Left ventricle myocardium superior (tissue), 1 donor: ENCODE data around the gene SLC16A12. TPM values are rescaled to one million over a fixed set of nuclear protein-coding genes. Genes with fewer than 3 reads are reported as not detected.

ENCODE experiments used
- ATAC-seq: fragments of 200-7000 bp; cut with Tn5 transposase; one replicate; pipeline ENCODE4 v1.9.1; 2020; ENCODE audit warnings: mild to moderate bottlenecking, moderate library complexity
- DNase-seq: peaks from one replicate; pipeline ENCODE4 v3.0.0-alpha.2; 2020
- intact Hi-C: fragments of 100-400 bp; cut with micrococcal nuclease; formaldehyde crosslinking; loops from one replicate; pipeline ENCODE4 v1.11.0; 2022
- long read RNA-seq: library from polyadenylated mRNA; unstranded; transcript quantifications from one replicate; pipeline ENCODE4 v2.0.0, GENCODE V29; 2021
- total RNA-seq: library from RNA; stranded (reverse); fragmentation: NEBNext Ultra II Directional; extraction: Animal tissue kit (Norgen Biotek cat#: 25700); gene quantifications from one replicate; pipeline ENCODE4 v1.2.1, GENCODE V29; 2021
- donor health status: DM: no; HTN: yes; CAD: no; lungs with severe emphysema.

SLC16A12 gene
- 1.1 TPM for total RNA-seq
- long read RNA-seq, partial matches to known transcripts = 2 of 4 reads
- long read RNA-seq, other reads (novel, unspliced or antisense) = 2 of 4 reads

GRCh38 chr10:89535171-89536012, at the start of gene SLC16A12:
Gene SLC16A12 (minus strand): TSS chr10:89535594. CDS start chr10:89462578, 73,016 bp downstream.
- intact Hi-C loops = no loop called here
- DNase-seq = peak; percentile 62
- peak; percentile 88 for ATAC-seq

DNA sequence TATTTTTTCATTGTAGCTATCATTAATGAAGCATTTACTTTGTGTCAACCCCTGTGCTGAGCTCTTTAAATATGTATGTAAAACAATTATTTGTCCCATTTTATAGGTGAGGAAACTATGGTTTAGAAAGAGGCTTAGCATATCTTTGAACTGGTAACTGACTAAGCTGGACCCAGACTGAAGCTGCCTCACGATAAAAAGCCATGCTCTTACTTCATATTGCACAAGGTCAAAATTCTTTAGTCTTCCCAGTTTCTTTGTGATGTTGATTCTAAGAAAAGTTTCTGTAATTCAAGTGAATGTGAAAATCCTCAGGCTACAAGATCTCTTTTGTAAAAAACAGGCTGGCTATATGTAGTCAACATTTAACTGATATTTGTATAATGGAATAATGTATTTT, 46.6 kb upstream of the SLC16A12 start:
- DNase-seq (no peak), ATAC-seq (no peak)
- intact Hi-C loops = no loop called here

- intact Hi-C loops = no loop called here
- DNase-seq = no peak
- ATAC-seq = no peak
These were observed 44.8 kb upstream of the SLC16A12 start for GRCh38 chr10:89580243-89580642.

- intact Hi-C loops = no loop called here
- ATAC-seq (no peak), DNase-seq (no peak)
These were observed 41.3 kb upstream of the SLC16A12 start for GRCh38 chr10:89576696-89577095.

DNA sequence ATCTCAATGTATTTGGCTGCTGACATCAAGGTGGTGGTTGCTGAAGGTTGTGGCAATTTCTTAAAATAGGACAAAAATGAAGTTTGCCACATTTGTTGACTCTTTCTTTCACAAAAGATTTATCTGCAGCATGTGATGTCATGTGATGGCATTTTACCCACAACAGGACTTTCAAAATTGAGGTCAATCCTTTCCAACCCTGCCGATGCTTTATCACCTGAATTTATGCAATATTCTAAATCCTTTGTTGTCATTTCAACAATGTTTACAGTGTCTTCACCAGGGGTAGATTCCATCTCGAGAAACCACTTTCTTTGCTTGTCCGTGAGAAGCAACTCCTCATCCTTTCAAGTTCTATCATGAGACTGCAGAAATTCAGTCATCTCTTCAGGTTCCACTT, 40.6 kb upstream of the SLC16A12 start:
- DNase-seq = no peak
- no peak for ATAC-seq
- intact Hi-C loops = no loop called here

GRCh38 chr10:89575031-89575430, 39.6 kb upstream of the SLC16A12 start:
- intact Hi-C loops = no loop called here

DNA sequence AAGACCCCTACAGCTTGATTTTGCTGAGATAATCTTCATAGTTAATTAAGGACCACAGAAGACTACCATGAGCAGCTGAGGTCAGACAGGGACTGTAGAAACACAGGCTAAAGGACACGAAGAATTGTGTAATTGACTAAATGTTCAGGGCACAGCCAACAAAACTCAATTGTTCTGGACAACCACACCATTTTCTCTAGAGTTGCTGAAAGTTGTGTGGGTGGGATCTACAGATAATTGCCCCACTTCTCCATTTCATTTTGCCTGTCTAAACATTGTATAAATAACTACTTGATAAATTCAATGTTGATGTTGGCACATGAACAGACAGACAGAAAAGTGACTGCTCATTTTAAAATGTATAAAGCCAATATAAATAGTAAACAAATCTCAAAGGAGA, 39.0 kb upstream of the SLC16A12 start:
- intact Hi-C loops = no loop called here
- ATAC-seq = no peak
- no peak for DNase-seq

More at GRCh38 chr10:89575031-89575430, 39.6 kb upstream of the SLC16A12 start:
- DNase-seq (no peak), ATAC-seq (no peak)

- ATAC-seq = no peak
- DNase-seq = no peak
- intact Hi-C loops = no loop called here
These were observed 32.3 kb upstream of the SLC16A12 start for GRCh38 chr10:89567576-89568245.

DNA sequence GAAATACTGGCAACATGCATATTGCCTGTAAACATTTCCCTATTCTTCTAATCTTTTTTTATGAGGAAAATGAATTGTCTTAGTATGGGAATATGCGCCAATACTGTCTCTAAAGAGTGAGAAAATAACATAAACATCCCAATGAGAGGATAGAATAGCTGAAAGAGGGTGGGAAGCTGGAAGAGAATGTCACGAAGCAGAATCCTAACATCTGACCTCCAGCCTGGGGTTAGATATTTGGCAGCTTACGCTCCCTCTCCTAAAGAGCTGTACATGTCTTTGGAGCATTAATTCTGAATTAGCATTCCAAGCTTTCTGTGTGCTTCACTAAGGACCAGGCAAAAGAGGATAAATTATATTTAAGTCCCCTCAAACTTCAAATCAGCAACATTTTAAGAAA, 31.6 kb upstream of the SLC16A12 start:
- intact Hi-C loops = no loop called here
- DNase-seq (no peak), ATAC-seq (no peak)

DNA sequence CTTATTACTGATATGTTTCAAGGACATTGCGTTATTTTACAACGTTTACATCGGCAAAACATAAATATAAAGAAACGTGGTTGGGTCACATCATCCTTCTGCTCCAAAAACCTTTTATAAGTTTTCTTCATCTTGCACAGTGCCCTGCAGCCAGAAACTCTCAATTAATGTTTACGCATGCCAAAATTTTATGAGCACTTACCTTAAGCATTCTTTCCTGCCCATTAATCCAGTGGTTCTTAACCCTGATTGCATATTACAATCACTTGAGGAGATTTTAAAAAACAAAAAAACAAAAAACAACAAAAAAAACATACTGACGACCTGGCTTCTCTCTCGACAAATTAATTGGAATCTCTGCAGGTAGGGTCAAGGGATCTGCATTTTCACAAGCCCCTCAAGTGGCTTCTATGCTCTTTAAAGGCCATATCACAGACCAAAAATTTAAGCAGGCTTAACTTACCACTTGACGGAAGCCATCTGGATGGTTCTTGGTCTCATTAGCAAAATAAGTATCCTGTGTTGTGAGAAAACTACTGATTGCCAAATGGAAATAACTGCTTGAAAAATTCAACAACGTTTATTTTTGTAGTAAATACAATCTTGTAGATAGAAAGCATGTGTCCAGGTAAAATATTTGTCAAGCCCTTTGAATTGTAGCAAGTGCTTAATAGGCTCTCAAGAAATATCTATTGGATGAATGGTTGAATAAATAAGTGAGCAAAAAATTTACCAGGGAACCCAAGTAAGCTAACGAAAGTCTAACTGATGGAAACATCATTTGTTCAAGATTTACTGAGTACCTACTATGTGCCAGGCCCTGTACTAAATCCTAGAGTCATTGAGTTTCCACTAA, 30.9 kb upstream of the SLC16A12 start:
- intact Hi-C loops = no loop called here
- no peak for ATAC-seq
- DNase-seq = no peak

DNA sequence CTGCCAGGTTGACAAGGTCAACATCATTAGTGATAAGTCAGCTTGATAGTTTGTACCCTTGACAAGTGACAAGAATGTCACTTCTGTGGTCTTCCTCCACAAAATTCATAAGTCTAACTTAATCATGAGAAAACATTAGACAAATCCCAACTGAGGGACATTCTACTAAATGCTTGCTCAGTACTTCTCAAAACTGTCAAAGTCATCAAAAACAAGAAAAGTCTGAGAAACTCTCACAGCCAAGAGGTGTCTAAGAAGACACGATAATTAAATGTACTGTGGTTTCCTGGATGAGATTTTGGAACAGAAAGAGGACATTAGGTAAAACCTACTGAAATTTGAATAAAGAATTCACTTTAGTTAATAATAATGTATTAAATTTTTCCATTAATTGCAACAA, 29.8 kb upstream of the SLC16A12 start:
- intact Hi-C loops = no loop called here
- ATAC-seq = no peak
- no peak for DNase-seq

DNA sequence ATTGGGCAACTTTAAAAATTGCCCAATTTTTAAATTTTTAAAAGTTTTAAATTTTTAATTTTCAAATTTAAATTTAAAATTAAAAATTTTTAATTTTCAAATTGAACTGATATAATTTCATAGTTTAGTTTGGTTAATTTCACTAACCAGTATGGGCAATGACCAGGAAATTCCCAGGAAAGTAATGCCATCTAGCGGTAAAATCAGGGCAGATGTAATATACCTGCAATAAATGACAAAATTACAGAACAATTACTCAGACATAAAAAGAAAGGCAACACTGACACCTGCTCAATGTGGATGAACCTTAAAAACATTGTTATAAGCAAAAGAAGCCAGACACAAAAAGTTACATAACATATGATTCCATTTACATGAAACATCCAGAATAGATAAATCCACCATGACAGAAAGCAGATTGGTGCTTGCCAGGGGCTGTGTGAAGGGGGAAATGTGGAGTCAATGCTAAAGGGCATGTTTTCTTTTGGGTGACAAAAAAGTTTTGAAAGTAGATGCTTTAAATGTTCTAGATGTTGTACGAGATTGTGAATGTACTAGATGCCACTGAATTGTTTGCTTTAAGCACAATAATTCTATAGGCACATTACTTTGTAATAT, 28.6 kb upstream of the SLC16A12 start:
- intact Hi-C loops = loop anchor here (5.0 kb wide), 1 partner anchor 137 kb away; no protein-coding TSS in a partner anchor
- ATAC-seq (peak; percentile 68), DNase-seq (no peak)

GRCh38 chr10:89563311-89563710, 27.9 kb upstream of the SLC16A12 start:
- DNase-seq (no peak), ATAC-seq (no peak)
- intact Hi-C loops = loop anchor here (5.0 kb wide), 1 partner anchor 136 kb away; no protein-coding TSS in a partner anchor

GRCh38 chr10:89556600-89556999, 21.2 kb upstream of the SLC16A12 start:
- intact Hi-C loops = no loop called here
- DNase-seq (no peak), ATAC-seq (no peak)

DNA sequence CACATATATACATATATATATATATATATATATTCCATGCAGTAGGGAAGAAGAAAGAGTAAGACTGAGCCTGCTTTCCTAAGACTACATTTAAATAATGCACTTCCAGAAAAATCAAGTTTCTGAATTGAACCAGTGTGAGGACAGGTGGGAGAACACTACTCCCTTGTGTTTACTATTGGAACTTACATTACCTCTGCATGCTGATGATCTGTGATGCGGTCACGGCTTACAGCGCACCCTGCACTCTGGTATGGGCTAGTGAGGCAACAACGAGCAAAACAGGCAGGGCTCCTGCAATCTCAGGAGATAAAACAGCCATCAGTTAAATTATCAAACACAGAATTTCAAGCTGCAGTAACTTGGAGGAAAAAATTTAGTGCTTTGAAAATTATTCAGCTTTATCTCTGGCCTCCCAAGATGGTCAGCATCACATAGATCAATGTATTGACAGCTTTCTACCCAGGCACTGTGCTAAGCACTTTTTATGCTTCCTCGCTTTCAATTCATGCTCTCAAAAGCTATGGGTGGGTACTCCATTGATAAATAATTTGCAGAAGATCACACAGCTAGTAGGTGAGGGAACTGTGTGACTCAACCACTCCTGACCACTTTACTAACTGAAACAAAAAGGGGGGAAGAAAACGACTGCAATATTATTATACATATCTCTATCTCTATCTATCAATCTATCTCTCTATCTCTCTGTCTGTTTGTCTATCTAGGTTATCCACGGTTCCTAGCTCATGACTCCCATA, 20.5 kb upstream of the SLC16A12 start:
- intact Hi-C loops = no loop called here
- DNase-seq = no peak
- peak; percentile 75 for ATAC-seq

DNA sequence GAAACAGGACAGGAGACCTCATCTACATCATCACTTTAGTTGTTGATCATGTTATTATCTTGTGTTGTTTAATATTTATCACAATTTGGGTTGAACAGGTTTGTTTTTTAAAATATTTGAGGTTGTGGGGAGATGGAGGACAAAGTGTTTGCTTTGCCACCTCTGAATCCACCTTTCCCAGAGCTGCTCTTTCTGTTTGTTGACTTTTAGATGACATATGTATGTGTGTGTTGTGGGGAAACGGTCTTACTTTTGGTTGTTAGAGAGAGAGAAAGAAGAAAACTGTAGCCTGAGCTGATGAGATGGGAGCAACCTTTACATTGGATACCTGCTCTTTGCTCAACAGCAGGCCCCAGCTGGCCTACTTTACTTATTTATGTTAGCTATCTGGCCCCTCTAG, 19.0 kb upstream of the SLC16A12 start:
- no peak for DNase-seq
- intact Hi-C loops = loop anchor here (5.0 kb wide), 1 partner anchor 122 kb away; no protein-coding TSS in a partner anchor
- no peak for ATAC-seq

GRCh38 chr10:89553064-89553734, 17.8 kb upstream of the SLC16A12 start:
- ATAC-seq (peak; percentile 66), DNase-seq (no peak)
- intact Hi-C loops = loop anchor here (5.0 kb wide), 1 partner anchor 121 kb away; no protein-coding TSS in a partner anchor

DNA sequence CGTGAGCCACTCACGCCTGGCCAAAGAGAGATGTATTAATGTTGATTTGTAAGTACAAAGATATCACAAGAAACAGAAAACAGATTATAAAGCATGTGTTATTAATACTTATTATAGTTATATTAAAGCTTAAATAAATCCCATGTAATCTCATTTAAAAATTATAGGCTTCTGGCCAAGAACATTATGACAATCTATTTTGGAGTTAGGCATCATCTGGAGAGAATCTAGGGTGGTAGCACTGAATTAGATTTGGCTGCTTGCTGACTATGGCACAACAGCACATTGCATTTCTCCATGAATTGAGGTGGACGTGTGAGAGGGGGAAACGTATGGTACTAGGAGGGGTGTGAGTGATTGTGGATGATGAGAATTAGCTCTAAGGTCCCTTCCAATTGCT, 16.8 kb upstream of the SLC16A12 start:
- no peak for DNase-seq
- ATAC-seq = no peak
- intact Hi-C loops = loop anchor here (5.0 kb wide), 1 partner anchor 120 kb away; no protein-coding TSS in a partner anchor
